SW480 (cell line): ENCODE data around the gene ZWILCH.
A peak's percentile ranks its signal among the peaks of the same experiment; 100 is the strongest.

Experiments
- DNase-seq: peaks from one replicate; pipeline ENCODE4 v3.0.0-alpha.2; 2016; ENCODE audit warnings: low spot score

The ZWILCH gene

DNA sequence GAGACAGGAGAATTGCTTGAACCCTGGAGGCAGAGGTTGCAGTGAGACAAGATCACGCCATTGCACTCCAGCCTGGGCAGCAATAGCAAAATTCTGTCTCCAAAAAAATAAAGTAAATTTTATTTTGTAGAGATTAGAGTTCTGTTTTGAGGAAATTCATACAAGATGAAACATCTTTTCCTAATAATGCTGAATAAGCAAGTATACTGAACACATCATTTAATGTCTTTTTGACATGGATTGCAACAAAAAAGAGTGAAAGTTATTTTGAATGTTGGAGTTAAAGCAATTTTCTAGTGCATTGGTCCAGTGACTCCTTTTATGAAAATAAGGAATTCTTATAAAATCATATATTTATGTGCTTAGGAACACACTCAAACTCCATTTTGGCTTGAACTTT is 40.1 kb downstream of the ZWILCH start:
- DNase-seq: no peak

DNA sequence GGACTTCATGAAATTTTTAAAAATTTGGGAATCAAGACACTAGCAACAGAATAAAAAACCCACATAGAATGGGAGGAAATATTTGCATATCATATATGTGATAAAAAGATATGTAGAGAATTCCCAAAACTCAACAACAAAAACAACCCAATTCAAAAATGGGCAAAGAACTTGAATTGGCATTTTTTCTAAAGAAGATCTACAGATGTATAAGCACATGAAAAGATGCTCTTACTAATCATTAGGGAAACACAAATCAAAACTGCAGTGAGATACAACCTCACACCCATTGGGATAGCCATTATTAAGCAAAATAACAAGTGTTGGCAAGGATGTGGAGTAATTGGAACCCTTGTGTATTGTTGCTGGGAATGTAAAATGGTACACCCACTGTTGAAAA is 50.6 kb downstream of the ZWILCH start:
- no peak for DNase-seq

DNA sequence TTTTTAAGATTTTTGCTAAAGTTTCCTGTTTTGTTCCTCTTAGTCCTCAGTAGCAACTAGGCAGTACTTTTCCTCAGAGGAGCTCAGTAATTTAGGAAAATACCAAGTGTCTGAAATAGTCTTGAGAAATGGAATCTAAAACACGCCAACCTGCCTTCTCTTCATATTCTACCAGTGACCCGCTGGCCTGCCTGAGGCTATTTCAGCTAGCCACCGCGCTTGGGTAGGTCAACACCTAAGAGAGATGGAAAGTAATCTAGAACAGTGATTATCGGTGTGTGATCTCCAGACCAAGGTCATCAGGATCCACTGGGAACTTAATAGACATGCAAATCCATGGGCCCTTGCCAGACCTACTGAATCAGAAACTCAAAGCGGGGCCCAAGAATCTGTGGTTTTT is 53.1 kb downstream of the ZWILCH start:
- DNase-seq: no peak

GRCh38 chr15:66560856-66561525 is 55.9 kb downstream of the ZWILCH start:
- DNase-seq: no peak

- DNase-seq: no peak
Observed at GRCh38 chr15:66563126-66563525, 58.0 kb downstream of the ZWILCH start.

DNA sequence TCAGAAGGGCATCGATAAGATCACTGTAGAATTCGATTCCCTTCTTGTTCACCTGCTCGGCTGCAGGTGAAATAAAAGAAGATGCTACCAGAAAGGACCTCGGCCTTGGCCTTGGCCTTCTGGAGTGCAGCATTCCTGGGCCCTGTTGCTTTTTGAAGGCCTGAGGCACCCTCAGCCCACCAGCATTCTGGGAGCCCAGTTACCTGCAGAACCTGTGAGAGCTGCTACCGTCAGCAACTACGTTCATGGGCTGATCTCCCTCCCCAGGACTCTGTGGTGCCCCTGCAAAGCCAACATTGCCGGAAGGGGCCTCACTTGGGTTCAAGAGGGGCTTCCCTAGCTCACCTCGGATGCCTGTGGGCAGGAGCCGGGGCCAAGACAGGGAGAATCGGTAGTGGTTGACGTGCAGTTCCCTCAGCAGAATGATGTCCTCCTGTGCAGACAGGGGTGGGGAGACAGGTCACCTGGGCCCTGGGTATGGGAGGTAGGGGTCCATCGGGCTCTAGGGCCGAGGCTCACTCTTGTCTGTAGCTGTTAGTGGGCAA is 58.5 kb downstream of the ZWILCH start:
- DNase-seq: no peak

- no peak for DNase-seq
Observed at GRCh38 chr15:66564136-66565041, 59.3 kb downstream of the ZWILCH start.

- no peak for DNase-seq
Observed at GRCh38 chr15:66565141-66565641, 60.1 kb downstream of the ZWILCH start.

GRCh38 chr15:66565741-66566144 is 60.6 kb downstream of the ZWILCH start, which contains the start of gene LCTL:
LCTL (minus strand) TSS chr15:66565998; CDS start chr15:66565365, 633 bp downstream.
- DNase-seq: peak; percentile 61

GRCh38 chr15:66566963-66567531 is 61.9 kb downstream of the ZWILCH start:
- peak; percentile 50 for DNase-seq

- no peak for DNase-seq
Observed at GRCh38 chr15:66567897-66568296, 62.8 kb downstream of the ZWILCH start.

- no peak for DNase-seq
Observed at GRCh38 chr15:66569461-66570137, 64.5 kb downstream of the ZWILCH start.

DNA sequence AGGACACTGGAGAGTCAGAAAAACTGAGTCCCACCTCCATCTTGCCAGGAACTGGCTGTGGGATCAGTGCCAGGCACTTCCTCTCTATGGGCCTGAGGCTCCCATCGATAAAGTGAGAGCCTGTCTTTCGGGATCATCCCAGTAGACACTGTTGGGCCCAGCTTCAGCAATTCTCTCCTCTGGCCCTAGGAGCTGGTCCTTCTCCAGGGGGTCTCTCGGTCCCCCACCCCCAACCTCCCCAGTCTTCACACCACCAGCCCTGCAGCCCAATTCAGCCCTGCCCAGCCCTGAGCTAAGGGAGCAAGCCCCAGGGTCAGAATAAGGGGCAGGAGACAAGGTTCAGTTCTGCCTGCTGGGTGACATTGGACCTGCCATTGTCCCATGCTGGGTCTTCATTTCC is 65.2 kb downstream of the ZWILCH start:
- no peak for DNase-seq

DNA sequence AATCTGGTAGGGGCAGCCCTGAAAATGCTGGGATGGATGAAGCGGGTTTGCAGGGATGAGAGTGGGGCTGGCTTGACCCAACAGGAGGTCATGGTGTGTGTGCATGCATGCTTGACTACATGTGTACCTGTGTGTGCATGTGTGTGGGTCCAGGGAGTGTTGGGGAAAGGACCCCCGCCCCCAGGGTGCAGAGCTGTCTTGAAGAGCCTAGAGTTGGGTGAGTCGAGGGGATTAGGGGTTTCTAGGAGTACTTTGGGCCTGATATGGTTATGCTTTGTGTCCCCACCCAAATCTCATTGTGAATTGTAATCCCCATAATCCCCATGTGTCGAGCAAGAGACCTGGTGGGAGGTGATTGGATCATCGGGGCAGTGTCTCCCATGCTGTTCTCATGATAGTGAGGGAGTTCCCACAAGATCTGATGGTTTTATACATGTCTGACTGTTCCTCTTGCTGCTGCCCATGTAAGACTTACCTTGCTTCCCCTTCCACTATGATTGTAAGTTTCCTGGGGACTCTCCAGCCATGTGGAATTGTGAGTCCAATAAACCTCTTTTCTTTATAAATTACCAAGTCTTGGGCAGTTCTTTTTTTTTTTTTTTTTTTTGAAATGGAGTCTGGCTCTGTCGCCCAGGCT is 65.8 kb downstream of the ZWILCH start:
- DNase-seq: no peak

DNA sequence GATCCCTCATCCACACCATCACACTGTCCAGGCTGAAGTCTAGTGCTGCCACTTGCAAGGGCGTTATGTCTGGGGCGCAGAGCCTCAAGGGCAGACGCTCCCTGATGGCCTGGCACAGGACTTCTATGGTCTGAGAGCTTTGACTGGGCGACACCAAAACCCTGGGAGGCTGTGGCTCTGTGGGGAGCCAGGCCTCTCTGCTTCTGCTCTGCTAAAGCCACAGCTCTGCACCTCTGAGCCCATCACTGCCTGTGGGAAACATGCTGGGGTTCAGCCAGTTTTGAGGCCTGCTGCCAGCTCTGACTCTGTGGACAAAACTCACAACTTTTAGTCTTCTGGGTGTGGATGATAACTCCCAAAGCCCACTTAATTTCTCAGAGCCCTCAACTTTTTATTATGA is 67.0 kb downstream of the ZWILCH start:
- no peak for DNase-seq

GRCh38 chr15:66573348-66573718 is 68.2 kb downstream of the ZWILCH start:
- no peak for DNase-seq

DNA sequence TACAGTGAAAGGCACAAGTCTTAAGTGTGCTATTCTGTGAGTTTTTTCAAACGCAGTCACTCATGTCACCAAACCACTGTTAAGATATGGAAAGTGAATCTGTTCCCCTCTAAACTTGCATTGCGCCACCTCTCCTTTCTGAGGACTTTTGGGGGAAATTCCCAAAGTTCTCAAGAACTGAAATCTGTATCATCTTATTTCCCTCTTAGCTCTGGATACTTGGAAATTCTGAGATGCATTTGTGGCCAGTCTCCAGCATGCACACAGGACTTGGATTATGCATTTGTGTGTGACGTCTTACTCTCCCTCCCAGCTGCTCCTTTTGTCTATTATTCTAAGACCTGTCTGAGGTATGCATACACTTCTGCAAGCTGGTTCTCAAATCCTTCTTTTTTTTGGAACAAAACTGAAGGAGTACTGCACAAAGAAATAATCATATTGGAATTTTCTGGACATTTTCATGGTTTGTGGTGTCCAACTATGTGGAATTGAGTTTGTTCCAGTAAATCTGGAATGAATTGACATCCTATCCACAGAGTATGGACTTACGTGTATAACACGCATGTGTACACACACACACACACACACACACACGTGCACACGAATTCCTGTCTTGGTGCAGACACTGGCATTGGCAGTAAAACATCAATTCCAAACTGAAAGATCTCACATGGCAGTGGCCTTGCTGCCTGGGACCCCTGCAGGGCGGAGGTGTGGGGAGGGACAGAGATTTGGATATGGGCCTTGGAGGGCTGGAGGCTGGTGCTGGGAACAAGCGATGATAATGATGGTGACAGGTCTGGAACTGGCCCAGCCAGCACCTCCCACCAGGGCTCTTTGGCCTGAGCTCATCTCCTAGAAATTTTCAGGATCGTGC is 68.8 kb downstream of the ZWILCH start:
- no peak for DNase-seq

GRCh38 chr15:66574596-66574950 is 69.4 kb downstream of the ZWILCH start:
- no peak for DNase-seq

- peak; percentile 59 for DNase-seq
Observed at GRCh38 chr15:66578286-66578875, 73.3 kb downstream of the ZWILCH start.

GRCh38 chr15:66580643-66581042 is 75.5 kb downstream of the ZWILCH start:
- DNase-seq: no peak
